GM23338 (cell line): ENCODE results near the gene CD93. TPM values are rescaled to one million over a fixed set of nuclear protein-coding genes. Genes with fewer than 3 reads are reported as not detected.

Experiments
- ATAC-seq: fragments of 200-7000 bp; cut with Tn5 transposase; 3 replicates; pipeline ENCODE4 v1.9.1; 2020
- DNase-seq: peaks from one replicate; pipeline ENCODE4 v3.0.0-alpha.2; 2015; ENCODE audit warnings: low spot score
- H2AFZ ChIP-seq: fragments of 200-600 bp; sonication (generic); 2 replicates; pipeline ENCODE4 v1.8.0; 2016; ENCODE audit warnings: antibody characterized with exemption, mild to moderate bottlenecking, moderate library complexity
- H3F3A ChIP-seq: fragments of 200-600 bp; sonication (generic); replicated peaks from 2 replicates; pipeline ENCODE4 v1.8.0; 2017; ENCODE audit warnings: antibody characterized with exemption, mixed run types, low read depth
- H3K27ac ChIP-seq: fragments of 200-600 bp; sonication (generic); 2 replicates; pipeline ENCODE4 v1.6.1; 2016; ENCODE audit warnings: low read depth
- H3K27me3 ChIP-seq: fragments of 200-600 bp; sonication (generic); 2 replicates; pipeline ENCODE4 v1.8.0; 2016; ENCODE audit warnings: mild to moderate bottlenecking, mixed run types, moderate library complexity; ENCODE audit not compliant: insufficient read depth
- H3K36me3 ChIP-seq: fragments of 200-600 bp; sonication (generic); 2 replicates; pipeline ENCODE4 v1.8.0; 2016; ENCODE audit warnings: mild to moderate bottlenecking; ENCODE audit not compliant: insufficient read depth
- H3K4me1 ChIP-seq: fragments of 200-600 bp; sonication (generic); 2 replicates; pipeline ENCODE4 v1.8.0; 2016; ENCODE audit warnings: mild to moderate bottlenecking, moderate library complexity; ENCODE audit not compliant: insufficient read depth
- H3K4me2 ChIP-seq: fragments of 200-600 bp; sonication (generic); 2 replicates; pipeline ENCODE4 v1.7.1; 2017; ENCODE audit warnings: mixed run types
- H3K4me3 ChIP-seq: fragments of 200-600 bp; sonication (generic); 2 replicates; pipeline ENCODE4 v1.6.1; 2016; ENCODE audit warnings: mixed run types
- H3K79me2 ChIP-seq: fragments of 200-600 bp; sonication (generic); replicated peaks from 2 replicates; pipeline ENCODE4 v1.8.0; 2017; ENCODE audit warnings: mild to moderate bottlenecking; ENCODE audit not compliant: insufficient read depth
- H3K9me2 ChIP-seq: fragments of 200-600 bp; sonication (generic); 2 replicates; pipeline ENCODE4 v1.8.0; 2017; ENCODE audit not compliant: insufficient read depth
- H4K20me1 ChIP-seq: fragments of 200-600 bp; sonication (generic); replicated peaks from 2 replicates; pipeline ENCODE4 v1.8.0; 2017; ENCODE audit warnings: mild to moderate bottlenecking; ENCODE audit not compliant: insufficient read depth
- H3K27ac Mint-ChIP-seq: 2 replicates; pipeline ENCODE4 v1.8.0; 2020; ENCODE audit warnings: inconsistent platforms, mild to moderate bottlenecking, moderate library complexity, mixed read lengths
- H3K27me3 Mint-ChIP-seq: 3 replicates; pipeline ENCODE4 v1.8.0; 2022; ENCODE audit warnings: low read depth, mild to moderate bottlenecking, moderate library complexity, mixed read lengths, inconsistent platforms; ENCODE audit not compliant: insufficient read depth, poor library complexity
- H3K36me3 Mint-ChIP-seq: 3 replicates; pipeline ENCODE4 v1.8.0; 2021; ENCODE audit warnings: low read depth, mild to moderate bottlenecking, inconsistent platforms, moderate library complexity, mixed read lengths
- H3K4me1 Mint-ChIP-seq: 3 replicates; pipeline ENCODE4 v1.8.0; 2020; ENCODE audit warnings: mild to moderate bottlenecking, inconsistent platforms, mixed read lengths
- H3K4me3 Mint-ChIP-seq: 3 replicates; pipeline ENCODE4 v1.8.0; 2021; ENCODE audit warnings: moderate library complexity, mild to moderate bottlenecking, inconsistent platforms, mixed read lengths
- H3K9me3 Mint-ChIP-seq: 3 replicates; pipeline ENCODE4 v1.8.0; 2020; ENCODE audit warnings: moderate library complexity, mild to moderate bottlenecking, inconsistent platforms, mixed read lengths
- CREB1 ChIP-seq: fragments of 250-450 bp; sonication (Bioruptor Pico); IDR thresholded peaks from 2 replicates; pipeline ENCODE4 v1.5.0; 2020; ENCODE audit warnings: low read depth, mild to moderate bottlenecking, moderate library complexity
- CTCF ChIP-seq, 2 experiments: fragments of 200-600 bp in 1 of 2; sonication (generic) in 1 of 2; conservative IDR thresholded peaks; 2 replicates each; pipeline versions ENCODE4 v1.5.1 to v1.6.1; 2016 to 2017; ENCODE audit warnings: antibody characterized with exemption in 2 of 2, low read depth in 2 of 2, mild to moderate bottlenecking in 2 of 2, moderate library complexity in 1 of 2
- ETS1 ChIP-seq: IDR thresholded peaks from 2 replicates; pipeline ENCODE4 v1.6.1; 2016; ENCODE audit warnings: antibody characterized with exemption
- EZH2 ChIP-seq: fragments of 200-600 bp; sonication (generic); IDR thresholded peaks from one replicate; pipeline ENCODE4 v1.8.0; 2017; ENCODE audit warnings: antibody characterized with exemption, mild to moderate bottlenecking, low read depth; ENCODE audit not compliant: unreplicated experiment
- EZH2phosphoT487 ChIP-seq: fragments of 200-600 bp; sonication (generic); IDR thresholded peaks from one replicate; pipeline ENCODE4 v1.8.1; 2018; ENCODE audit warnings: antibody characterized with exemption; ENCODE audit not compliant: unreplicated experiment
- JUNB ChIP-seq: IDR thresholded peaks from one replicate; pipeline ENCODE4 v1.6.1; 2016; ENCODE audit warnings: antibody characterized with exemption; ENCODE audit not compliant: unreplicated experiment
- NANOG ChIP-seq: IDR thresholded peaks from 2 replicates; pipeline ENCODE4 v1.6.1; 2016; ENCODE audit warnings: antibody characterized with exemption, borderline replicate concordance
- POLR2AphosphoS5 ChIP-seq: IDR thresholded peaks from 2 replicates; pipeline ENCODE4 v1.6.1; 2016; ENCODE audit warnings: antibody characterized with exemption, low read depth
- REST ChIP-seq: IDR thresholded peaks from one replicate; pipeline ENCODE4 v1.6.1; 2018; ENCODE audit warnings: antibody characterized with exemption; ENCODE audit not compliant: unreplicated experiment
- STAT1 ChIP-seq: IDR thresholded peaks from one replicate; pipeline ENCODE4 v1.6.1; 2016; ENCODE audit warnings: antibody characterized with exemption; ENCODE audit not compliant: unreplicated experiment
- ZNF114 ChIP-seq: fragments of 250-450 bp; sonication (Bioruptor Pico); IDR thresholded peaks from 2 replicates; pipeline ENCODE4 v1.5.0; 2020; ENCODE audit warnings: mild to moderate bottlenecking, moderate library complexity
- ZNF331 ChIP-seq: fragments of 250-450 bp; sonication (Bioruptor Pico); IDR thresholded peaks from 2 replicates; pipeline ENCODE4 v1.5.0; 2020; ENCODE audit warnings: low read depth, mild to moderate bottlenecking, moderate library complexity
- ZNF462 ChIP-seq: fragments of 250-450 bp; sonication (Bioruptor Pico); IDR thresholded peaks from 2 replicates; pipeline ENCODE4 v1.5.0; 2020; ENCODE audit warnings: mild to moderate bottlenecking, moderate library complexity
- polyA plus RNA-seq: library from polyadenylated mRNA; unstranded; fragments of >200 nt; fragmentation: Nextera tagmentation; extraction: Ambion mirVana; gene quantifications from 2 replicates; pipeline ENCODE4 v1.2.1, GENCODE V29; 2016
- total RNA-seq: library from RNA; depleted of rRNA; stranded (reverse); fragments of >200 nt; shearing (Covaris generic); gene quantifications from 2 replicates; pipeline ENCODE4 v1.2.3, GENCODE V29; 2014

The CD93 gene
- total and polyA plus RNA-seq, 2 experiments from 2014 or later: 0.03 TPM; not detected in 1

- TF ChIP-seq NANOG (no peak), ZNF331 (CRISPR knock-in tag) (no peak), STAT1 (no peak), ZNF114 (CRISPR knock-in tag) (no peak)
Measured at GRCh38 chr20:23063581-23063980, 22.5 kb downstream of the CD93 start (continued).

- no peaks in the 10 kb centered on the region for H3K79me2 ChIP-seq
- DNase-seq: no peak
- no peaks in the 10 kb centered on the region for H3F3A ChIP-seq
- no peak overlapping the region for H3K4me3 ChIP-seq
- peaks cover 24% of the 10 kb centered on the region for H3K4me1 Mint-ChIP-seq
- no peak for ATAC-seq
- H3K36me3 ChIP-seq: no peaks in the 10 kb centered on the region
- H3K27ac ChIP-seq: no peak overlapping the region
- H2AFZ ChIP-seq: no peak overlapping the region
- peaks cover 15% of the 10 kb centered on the region for H3K9me2 ChIP-seq
- H3K27ac Mint-ChIP-seq: no peak overlapping the region
- TF ChIP-seq CREB1 (CRISPR knock-in tag): no peak
- TF ChIP-seq ZNF462: no peak
- no peak for TF ChIP-seq JUNB
- TF ChIP-seq STAT1: no peak
- TF ChIP-seq POLR2AphosphoS5: no peak
- no peak for TF ChIP-seq REST
- TF ChIP-seq ETS1: no peak
- TF ChIP-seq ZNF331 (CRISPR knock-in tag): no peak
- no peak for TF ChIP-seq ZNF114 (CRISPR knock-in tag)
- no peak for TF ChIP-seq NANOG
- TF ChIP-seq CTCF (conservative IDR thresholded peaks at IDR 0.05; ENCODE audit: low read depth in 2 of 2): no peak
- TF ChIP-seq EZH2: no peak
- TF ChIP-seq EZH2phosphoT487: no peak
- H3K9me3 Mint-ChIP-seq: no peaks in the 10 kb centered on the region
- H4K20me1 ChIP-seq: no peaks in the 10 kb centered on the region
- H3K4me3 Mint-ChIP-seq: no peak overlapping the region
- peaks cover 2% of the 10 kb centered on the region for H3K27me3 Mint-ChIP-seq
- peaks cover 24% of the 10 kb centered on the region for H3K4me1 ChIP-seq
- H3K36me3 Mint-ChIP-seq: no peaks in the 10 kb centered on the region
- peak overlapping the region; percentile 58 for H3K4me2 ChIP-seq
- no peaks in the 10 kb centered on the region for H3K27me3 ChIP-seq
Measured at GRCh38 chr20:23063168-23063567, 23.0 kb downstream of the CD93 start.
